ENCODE measurements around the gene TM4SF1.
A peak's percentile ranks its signal among the peaks of the same experiment; 100 is the strongest.

- TF ChIP-seq CTCF (IDR thresholded peaks at IDR 0.05) (peak in 3 of 7 experiments; percentile 17 to 29 (median 21)), POLR2A (IDR thresholded peaks at IDR 0.05) (peak; percentile 93 to 98 (median 98))
These were observed at the start of gene TM4SF1 for GRCh38 chr3:149377408-149378364.

All from body of pancreas (tissue), 4 donors.